Osteocyte (in vitro differentiated cells): ENCODE results near the gene NOC4L. TPM values are rescaled to one million over a fixed set of nuclear protein-coding genes. Genes with fewer than 3 reads are reported as not detected.

Experiments
- DNase-seq: peaks from one replicate; pipeline ENCODE4 v3.0.0; 2021; ENCODE audit warnings: mixed read lengths; ENCODE audit not compliant: unreplicated experiment; ENCODE audit errors: extremely low spot score
- H3K27ac Mint-ChIP-seq: one replicate; pipeline ENCODE4 v1.8.0; 2021; ENCODE audit warnings: mild to moderate bottlenecking, mixed read lengths; ENCODE audit not compliant: unreplicated experiment
- H3K27me3 Mint-ChIP-seq: one replicate; pipeline ENCODE4 v1.8.0; 2021; ENCODE audit warnings: mixed read lengths; ENCODE audit not compliant: unreplicated experiment
- H3K36me3 Mint-ChIP-seq: one replicate; pipeline ENCODE4 v1.8.0; 2021; ENCODE audit warnings: mixed read lengths; ENCODE audit not compliant: unreplicated experiment
- H3K4me1 Mint-ChIP-seq: one replicate; pipeline ENCODE4 v1.8.0; 2021; ENCODE audit warnings: mixed read lengths; ENCODE audit not compliant: unreplicated experiment
- H3K4me3 Mint-ChIP-seq: one replicate; pipeline ENCODE4 v1.8.0; 2021; ENCODE audit warnings: mild to moderate bottlenecking, moderate library complexity, mixed read lengths; ENCODE audit not compliant: unreplicated experiment
- H3K9me3 Mint-ChIP-seq: one replicate; pipeline ENCODE4 v1.8.0; 2021; ENCODE audit warnings: mixed read lengths; ENCODE audit not compliant: unreplicated experiment
- total RNA-seq: library from RNA; stranded (reverse); gene quantifications from 2 replicates; pipeline ENCODE4 v1.2.1, GENCODE V29; 2021
- TF ChIP-seq, protein P1 (sequence below): fragments of 200-600 bp; sonication (generic); IDR thresholded peaks from 2 replicates; pipeline ENCODE4 v1.5.0; 2021; ENCODE audit warnings: antibody characterized with exemption, mild to moderate bottlenecking, moderate library complexity

Gene NOC4L
- total RNA-seq, 1 donor from 2014 or later, result 21.4 TPM

DNA sequence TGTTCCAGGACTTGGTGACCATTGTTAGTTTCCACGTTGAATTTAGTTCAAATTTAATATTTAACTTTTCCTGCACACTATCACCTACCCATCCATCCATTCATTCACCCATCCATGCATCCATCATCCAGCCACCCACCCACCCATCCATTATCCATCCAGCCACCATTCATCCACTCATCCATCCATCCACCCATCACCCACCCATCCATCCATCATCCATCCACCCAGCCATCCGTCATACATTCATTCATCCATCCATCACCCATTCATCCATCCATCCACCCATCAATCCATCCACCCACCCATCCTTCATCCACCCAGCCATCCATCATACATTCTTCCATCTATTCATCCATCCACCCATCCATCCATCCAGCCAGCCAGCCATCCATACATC is 21.8 kb downstream of the NOC4L start:
- Mint-ChIP-seq H3K27ac (no peak overlapping the region), H3K36me3 (no peaks in the 10 kb centered on the region), H3K9me3 (no peaks in the 10 kb centered on the region), H3K4me3 (no peak overlapping the region), H3K27me3 (peaks cover 2% of the 10 kb centered on the region), H3K4me1 (peaks cover 6% of the 10 kb centered on the region)
- TF ChIP-seq, protein P1, sequence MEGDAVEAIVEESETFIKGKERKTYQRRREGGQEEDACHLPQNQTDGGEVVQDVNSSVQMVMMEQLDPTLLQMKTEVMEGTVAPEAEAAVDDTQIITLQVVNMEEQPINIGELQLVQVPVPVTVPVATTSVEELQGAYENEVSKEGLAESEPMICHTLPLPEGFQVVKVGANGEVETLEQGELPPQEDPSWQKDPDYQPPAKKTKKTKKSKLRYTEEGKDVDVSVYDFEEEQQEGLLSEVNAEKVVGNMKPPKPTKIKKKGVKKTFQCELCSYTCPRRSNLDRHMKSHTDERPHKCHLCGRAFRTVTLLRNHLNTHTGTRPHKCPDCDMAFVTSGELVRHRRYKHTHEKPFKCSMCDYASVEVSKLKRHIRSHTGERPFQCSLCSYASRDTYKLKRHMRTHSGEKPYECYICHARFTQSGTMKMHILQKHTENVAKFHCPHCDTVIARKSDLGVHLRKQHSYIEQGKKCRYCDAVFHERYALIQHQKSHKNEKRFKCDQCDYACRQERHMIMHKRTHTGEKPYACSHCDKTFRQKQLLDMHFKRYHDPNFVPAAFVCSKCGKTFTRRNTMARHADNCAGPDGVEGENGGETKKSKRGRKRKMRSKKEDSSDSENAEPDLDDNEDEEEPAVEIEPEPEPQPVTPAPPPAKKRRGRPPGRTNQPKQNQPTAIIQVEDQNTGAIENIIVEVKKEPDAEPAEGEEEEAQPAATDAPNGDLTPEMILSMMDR, result no peak
- DNase-seq, result no peak

DNA sequence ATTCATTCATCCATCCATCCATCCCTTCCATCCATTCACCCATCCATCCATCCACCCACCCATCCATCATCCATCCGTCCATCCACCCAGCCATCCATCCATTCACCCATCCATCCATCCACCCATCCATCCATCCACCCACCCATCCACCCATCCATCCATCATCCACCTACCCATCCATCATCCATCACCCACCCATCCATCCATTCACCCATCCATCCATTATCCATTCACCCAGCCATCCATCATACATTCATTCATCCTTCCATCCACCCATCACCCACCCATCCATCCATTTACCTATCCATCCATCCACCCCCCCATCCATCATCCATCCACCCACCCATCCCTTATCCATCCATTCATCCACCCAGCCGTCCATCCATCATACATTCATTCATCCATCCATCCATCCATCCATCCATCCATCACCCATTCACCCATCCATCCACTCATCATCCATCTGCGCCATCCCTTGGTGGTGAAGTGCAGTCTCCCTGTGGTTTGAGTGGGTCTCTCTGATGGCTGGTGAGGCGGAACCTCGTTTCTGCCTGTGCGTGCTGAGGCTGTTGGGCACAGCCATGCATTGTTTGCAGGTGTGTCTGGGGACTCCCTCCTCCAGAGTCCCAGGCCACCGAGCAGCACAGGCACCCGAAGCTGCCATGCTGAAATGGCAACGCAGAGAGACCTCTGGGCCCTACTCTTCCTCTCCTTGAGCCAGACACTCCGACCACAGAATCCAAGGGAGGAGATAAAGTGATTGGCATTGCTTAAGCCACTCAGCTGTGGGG is 22.7 kb downstream of the NOC4L start:
- Mint-ChIP-seq H3K27ac (no peak overlapping the region), H3K4me3 (no peak overlapping the region), H3K9me3 (no peaks in the 10 kb centered on the region), H3K36me3 (no peaks in the 10 kb centered on the region), H3K4me1 (peaks cover 6% of the 10 kb centered on the region), H3K27me3 (peaks cover 5% of the 10 kb centered on the region)
- no peak for DNase-seq
- TF ChIP-seq, protein P1, result no peak

DNA sequence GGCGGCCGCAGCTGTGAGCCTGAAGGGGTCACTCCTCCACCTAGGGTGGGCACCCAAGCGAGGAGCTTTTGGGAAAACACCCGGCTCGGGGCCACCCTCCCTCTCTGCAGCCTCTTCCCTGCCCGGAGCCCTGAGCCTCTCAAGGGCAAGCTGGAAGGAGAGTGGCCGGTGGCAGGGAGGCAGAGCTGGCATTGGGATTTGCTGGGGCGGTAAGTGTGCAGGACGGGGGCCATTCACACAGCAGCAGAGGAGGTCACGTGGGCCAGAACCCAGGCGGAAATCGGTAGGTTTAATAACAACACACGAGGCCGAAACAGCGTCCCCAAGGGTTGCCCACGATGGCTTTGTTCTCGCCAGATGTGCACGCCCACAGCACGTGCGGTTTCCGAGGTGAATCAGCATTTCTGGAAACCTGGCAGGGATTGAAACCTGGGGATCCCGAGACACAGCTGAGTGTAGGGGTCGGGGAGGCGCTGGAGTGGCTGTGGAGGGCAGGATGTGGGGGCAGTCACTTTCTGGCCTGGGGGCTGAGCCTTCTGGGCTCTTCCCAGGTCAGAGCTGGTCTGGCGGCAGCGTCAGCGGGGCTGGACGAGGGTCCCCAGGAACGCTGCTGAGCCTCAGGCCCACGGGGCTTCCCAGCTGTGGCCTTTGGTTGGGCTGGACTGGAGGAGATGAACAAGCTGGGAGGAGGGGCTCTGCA is 23.5 kb downstream of the NOC4L start:
- Mint-ChIP-seq H3K9me3 (no peaks in the 10 kb centered on the region), H3K27ac (no peak overlapping the region), H3K36me3 (no peaks in the 10 kb centered on the region), H3K27me3 (peaks cover 5% of the 10 kb centered on the region), H3K4me1 (peaks cover 3% of the 10 kb centered on the region), H3K4me3 (no peak overlapping the region)
- DNase-seq, result no peak
- TF ChIP-seq, protein P1, result no peak

DNA sequence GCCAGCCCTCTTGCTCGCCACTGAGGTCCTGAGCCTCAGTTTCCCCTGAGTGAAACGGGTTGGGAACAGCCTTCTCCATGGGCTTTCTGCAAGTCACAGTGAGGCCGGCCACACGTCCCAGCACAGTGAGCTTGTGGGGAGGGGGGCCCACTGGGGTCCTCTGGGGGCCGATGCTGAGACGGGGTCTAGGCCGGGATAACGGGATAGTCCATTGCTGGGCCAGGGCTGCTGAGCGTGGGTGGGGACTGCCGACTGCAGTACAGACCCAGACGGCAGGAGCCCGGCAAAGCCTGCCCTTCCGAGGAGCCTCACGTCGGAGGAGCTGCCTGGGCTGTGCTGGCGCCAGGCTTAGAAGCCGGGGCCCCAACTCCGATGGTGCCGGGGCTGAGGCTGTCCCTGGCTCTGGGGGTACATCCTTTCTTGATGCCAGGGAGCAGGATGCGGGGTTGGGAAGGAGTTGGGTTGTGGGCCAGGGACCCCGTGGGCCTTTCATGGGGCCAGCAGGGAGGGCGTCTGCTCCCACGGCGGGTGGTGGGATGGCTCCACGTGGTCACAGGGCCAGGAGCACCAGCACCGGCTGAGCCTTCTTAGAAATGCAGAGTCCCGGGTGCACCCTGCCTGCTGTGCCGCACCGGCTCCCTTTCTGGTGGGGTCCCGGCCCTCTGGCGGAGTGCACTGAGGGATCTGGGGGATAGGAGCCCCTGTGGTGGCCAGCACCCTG is 24.2 kb downstream of the NOC4L start:
- Mint-ChIP-seq H3K4me3 (no peak overlapping the region), H3K27me3 (peaks cover 10% of the 10 kb centered on the region), H3K9me3 (no peaks in the 10 kb centered on the region), H3K4me1 (no peaks in the 10 kb centered on the region), H3K27ac (no peak overlapping the region), H3K36me3 (no peaks in the 10 kb centered on the region)
- TF ChIP-seq, protein P1, result no peak
- DNase-seq, result no peak

DNA sequence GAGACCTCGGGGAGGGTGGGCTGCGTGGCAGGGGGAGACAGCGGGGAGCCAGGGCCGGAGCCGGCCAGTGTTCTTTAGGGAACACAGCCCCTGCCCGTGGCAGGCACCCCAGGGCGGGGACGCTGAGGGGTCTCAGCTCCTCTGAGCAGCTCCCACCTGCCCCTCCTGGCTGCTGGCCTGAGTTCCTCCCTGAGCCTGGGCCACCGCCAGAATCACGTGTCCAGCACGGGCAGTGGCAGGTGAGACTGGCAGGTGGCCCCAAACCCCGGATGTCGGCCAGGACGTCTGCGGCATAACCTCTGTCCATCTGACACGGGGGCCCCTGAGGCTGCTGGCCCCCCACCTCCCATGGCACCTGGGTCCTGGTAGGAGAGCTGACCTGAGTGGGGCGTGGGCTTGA is 25.1 kb downstream of the NOC4L start:
- Mint-ChIP-seq H3K27me3 (peaks cover 13% of the 10 kb centered on the region), H3K27ac (no peak overlapping the region), H3K36me3 (no peaks in the 10 kb centered on the region), H3K4me1 (no peaks in the 10 kb centered on the region), H3K9me3 (no peaks in the 10 kb centered on the region), H3K4me3 (no peak overlapping the region)
- no peak for DNase-seq
- TF ChIP-seq, protein P1, result no peak
